ENCODE results near the gene P2RY2. TPM values are rescaled to one million over a fixed set of nuclear protein-coding genes. Genes with fewer than 3 reads are reported as not detected.

The P2RY2 gene
- total RNA-seq, 1 donor from 2014 or later = 0.45 TPM

- no peak overlapping the region for H3K4me2 ChIP-seq
- no peak overlapping the region for H3K27ac ChIP-seq
- H2AFZ ChIP-seq (replicated peaks) = no peak overlapping the region
- H3K27me3 ChIP-seq = no peaks in the 10 kb centered on the region
- Mint-ChIP-seq H3K27me3 (ENCODE audit: insufficient read depth, low read depth) (peaks cover 8% of the 10 kb centered on the region), H3K4me1 (no peaks in the 10 kb centered on the region), H3K9me3 (no peaks in the 10 kb centered on the region), H3K4me3 (no peak overlapping the region), H3K27ac (no peak overlapping the region), H3K36me3 (no peaks in the 10 kb centered on the region)
- no peaks in the 10 kb centered on the region for H3K4me1 ChIP-seq
- H3K4me3 ChIP-seq = no peak overlapping the region
- H3K36me3 ChIP-seq = no peaks in the 10 kb centered on the region
- H3K79me2 ChIP-seq (ENCODE audit: low read depth) = no peaks in the 10 kb centered on the region
- H3K9ac ChIP-seq = no peak overlapping the region
- no peaks in the 10 kb centered on the region for H3F3A ChIP-seq (ENCODE audit: low read depth)
- no peaks in the 10 kb centered on the region for H3K9me3 ChIP-seq (ENCODE audit: low read depth)
- H4K20me1 ChIP-seq (ENCODE audit: low read depth) = no peaks in the 10 kb centered on the region
- TF ChIP-seq EZH2phosphoT487 (IDR thresholded peaks at IDR 0.05) (no peak), CTCF (IDR thresholded peaks at IDR 0.05) (no peak), EZH2 (IDR thresholded peaks at IDR 0.05) (no peak)
- DNase-seq (ENCODE audit: low spot score) = no peak
These were observed 39.4 kb upstream of the P2RY2 start for GRCh38 chr11:73178681-73179080.

DNA sequence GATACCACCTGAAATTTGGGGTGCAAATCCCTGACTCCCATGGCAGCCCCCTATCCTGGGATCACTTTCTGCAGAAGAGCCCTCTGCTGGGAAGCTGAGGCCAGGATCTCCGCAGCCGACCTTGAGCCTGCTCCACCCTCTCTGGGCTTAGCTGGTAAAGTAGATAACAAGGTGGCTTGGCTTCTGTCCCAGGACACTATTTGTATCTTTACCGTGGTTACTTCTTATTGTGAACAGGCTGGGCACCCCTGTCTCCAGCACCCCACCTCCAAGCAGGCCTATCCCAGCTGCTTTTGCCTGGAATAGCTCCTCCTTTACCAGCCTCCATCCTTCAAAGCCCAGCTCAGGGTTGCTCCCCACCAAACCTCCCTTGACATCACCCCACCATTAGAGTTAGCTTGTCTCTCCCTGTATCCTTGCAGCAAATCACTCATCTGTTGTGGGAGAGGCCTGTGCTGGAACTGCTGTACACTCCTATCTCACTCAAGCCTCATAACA, 35.2 kb upstream of the P2RY2 start:
- Histone ChIP-seq H3K79me2 (ENCODE audit: low read depth) (no peaks in the 10 kb centered on the region), H3K9me3 (ENCODE audit: low read depth) (no peaks in the 10 kb centered on the region), H2AFZ (replicated peaks) (no peak overlapping the region), H3K27me3 (no peaks in the 10 kb centered on the region), H3K36me3 (no peaks in the 10 kb centered on the region), H3K4me1 (no peaks in the 10 kb centered on the region), H3K27ac (no peak overlapping the region), H3K4me2 (no peak overlapping the region), H4K20me1 (ENCODE audit: low read depth) (no peaks in the 10 kb centered on the region), H3K4me3 (no peak overlapping the region), H3F3A (ENCODE audit: low read depth) (no peaks in the 10 kb centered on the region), H3K9ac (no peak overlapping the region)
- Mint-ChIP-seq H3K27me3 (ENCODE audit: insufficient read depth, low read depth) (peaks cover 5% of the 10 kb centered on the region), H3K9me3 (no peaks in the 10 kb centered on the region), H3K4me1 (no peaks in the 10 kb centered on the region), H3K36me3 (no peaks in the 10 kb centered on the region), H3K4me3 (no peak overlapping the region), H3K27ac (no peak overlapping the region)
- no peak for DNase-seq (ENCODE audit: low spot score)
- TF ChIP-seq CTCF (IDR thresholded peaks at IDR 0.05) (peak; percentile 5), EZH2phosphoT487 (IDR thresholded peaks at IDR 0.05) (no peak), EZH2 (IDR thresholded peaks at IDR 0.05) (no peak)

GRCh38 chr11:73184953-73185671, 33.0 kb upstream of the P2RY2 start:
- Mint-ChIP-seq H3K4me1 (no peaks in the 10 kb centered on the region), H3K36me3 (no peaks in the 10 kb centered on the region), H3K27me3 (ENCODE audit: insufficient read depth, low read depth) (peaks cover 2% of the 10 kb centered on the region), H3K27ac (no peak overlapping the region), H3K4me3 (no peak overlapping the region), H3K9me3 (no peaks in the 10 kb centered on the region)
- H3K27me3 ChIP-seq = no peaks in the 10 kb centered on the region
- H3K9me3 ChIP-seq (ENCODE audit: low read depth) = no peaks in the 10 kb centered on the region
- no peaks in the 10 kb centered on the region for H3K79me2 ChIP-seq (ENCODE audit: low read depth)
- no peaks in the 10 kb centered on the region for H3F3A ChIP-seq (ENCODE audit: low read depth)
- H2AFZ ChIP-seq (replicated peaks) = peak overlapping the region; percentile 81
- no peaks in the 10 kb centered on the region for H4K20me1 ChIP-seq (ENCODE audit: low read depth)
- no peak overlapping the region for H3K27ac ChIP-seq
- TF ChIP-seq EZH2 (IDR thresholded peaks at IDR 0.05) = no peak
- no peak for TF ChIP-seq EZH2phosphoT487 (IDR thresholded peaks at IDR 0.05)
- peak; percentile 82 for TF ChIP-seq CTCF (IDR thresholded peaks at IDR 0.05)
- no peaks in the 10 kb centered on the region for H3K4me1 ChIP-seq
- H3K4me2 ChIP-seq = no peak overlapping the region
- no peaks in the 10 kb centered on the region for H3K36me3 ChIP-seq
- peak; percentile 68 for DNase-seq (ENCODE audit: low spot score)
- H3K4me3 ChIP-seq = no peak overlapping the region
- H3K9ac ChIP-seq = no peak overlapping the region

All from neural progenitor cell (in vitro differentiated cells).